Naive thymus-derived CD4-positive, alpha-beta T cell (primary cell): ENCODE data around the gene GEMIN2. TPM values are rescaled to one million over a fixed set of nuclear protein-coding genes. Genes with fewer than 3 reads are reported as not detected.
A peak's percentile ranks its signal among the peaks of the same experiment; 100 is the strongest.
"Not testable (repeated sequence)": the region's sequence is repeated elsewhere in the genome, so short reads cannot be mapped to it uniquely, and the experiment has no call there.

Experiments
- ATAC-seq: fragments of 150-1000 bp; cut with Tn5 transposase; 2 replicates; pipeline ENCODE4 v1.10.0; 2021; ENCODE audit warnings: mild to moderate bottlenecking, moderate library complexity
- CTCF ChIA-PET: fragments of 350-600 bp; sonication (Branson Sonifier 250); formaldehyde crosslinking; loops from one replicate; lab custom pipeline; 2021; ENCODE audit warnings: antibody characterized with exemption; lab: Charles Lee
- POLR2A ChIA-PET: fragments of 350-600 bp; sonication (Branson Sonifier 250); formaldehyde crosslinking; loops from one replicate; lab custom pipeline; 2021; ENCODE audit warnings: antibody characterized with exemption, inconsistent platforms; lab: Charles Lee
- DNase-seq, 9 donors: peaks; one replicate each; pipeline versions ENCODE4 v3.0.0 to v3.0.0-alpha.2; 2020 to 2022; ENCODE audit warnings: mixed read lengths in 1 of 9
- H3K27ac ChIP-seq: one replicate; pipeline ENCODE4 v1.7.0; 2013; ENCODE audit warnings: mild to moderate bottlenecking, low read depth, low read length, moderate library complexity
- H3K27me3 ChIP-seq, 2 donors: one replicate each; pipeline ENCODE4 v1.7.0; 2013; ENCODE audit warnings: low read length in 2 of 2, mild to moderate bottlenecking in 2 of 2, moderate library complexity in 2 of 2; ENCODE audit not compliant: control insufficient read depth in 2 of 2, insufficient read depth in 2 of 2
- H3K36me3 ChIP-seq, 3 experiments: 1 replicate in 2 of 3; 2 replicates in 1 of 3; pipeline ENCODE4 v1.7.0; 2013; ENCODE audit warnings: low read length in 3 of 3, mild to moderate bottlenecking in 3 of 3, moderate library complexity in 1 of 3; ENCODE audit not compliant: insufficient read depth in 3 of 3, control insufficient read depth in 2 of 3
- H3K4me1 ChIP-seq, 2 donors: one replicate each; pipeline ENCODE4 v1.7.0; 2013; ENCODE audit warnings: low read length in 2 of 2, mild to moderate bottlenecking in 2 of 2, moderate library complexity in 1 of 2; ENCODE audit not compliant: control insufficient read depth in 2 of 2, insufficient read depth in 2 of 2
- H3K4me3 ChIP-seq: 2 replicates; pipeline ENCODE4 v1.7.0; 2013; ENCODE audit warnings: mild to moderate bottlenecking, low read length
- H3K9me3 ChIP-seq, 3 experiments: 1 replicate in 2 of 3; 2 replicates in 1 of 3; pipeline ENCODE4 v1.7.0; 2013; ENCODE audit warnings: low read length in 3 of 3; ENCODE audit not compliant: control insufficient read depth in 2 of 3
- H3K27ac Mint-ChIP-seq, 9 donors: one replicate each; pipeline ENCODE4 v1.8.0; 2020 to 2022; ENCODE audit warnings: mixed read lengths in 9 of 9, mild to moderate bottlenecking in 8 of 9, moderate library complexity in 5 of 9, inconsistent platforms in 2 of 9
- H3K27me3 Mint-ChIP-seq, 5 donors: one replicate each; pipeline ENCODE4 v1.8.0; 2021 to 2022; ENCODE audit warnings: mixed read lengths in 5 of 5, mild to moderate bottlenecking in 1 of 5
- H3K36me3 Mint-ChIP-seq, 5 donors: one replicate each; pipeline ENCODE4 v1.8.0; 2020 to 2022; ENCODE audit warnings: mixed read lengths in 5 of 5, mild to moderate bottlenecking in 3 of 5, inconsistent platforms in 1 of 5
- H3K4me1 Mint-ChIP-seq, 7 donors: one replicate each; pipeline ENCODE4 v1.8.0; 2020 to 2022; ENCODE audit warnings: mixed read lengths in 7 of 7, mild to moderate bottlenecking in 3 of 7, inconsistent platforms in 1 of 7
- H3K4me3 Mint-ChIP-seq, 10 donors: one replicate each; pipeline ENCODE4 v1.8.0; 2020 to 2022; ENCODE audit warnings: mild to moderate bottlenecking in 10 of 10, mixed read lengths in 10 of 10, moderate library complexity in 6 of 10, inconsistent platforms in 2 of 10
- H3K9me3 Mint-ChIP-seq, 11 donors: one replicate each; pipeline ENCODE4 v1.8.0; 2020 to 2022; ENCODE audit warnings: mixed read lengths in 11 of 11, mild to moderate bottlenecking in 4 of 11, inconsistent platforms in 1 of 11, moderate library complexity in 1 of 11
- intact Hi-C, 2 donors: fragments of 100-400 bp; cut with micrococcal nuclease; formaldehyde crosslinking; loops; one replicate each; pipeline ENCODE4 v1.15.1; 2023
- polyA plus RNA-seq, 2 donors: library from polyadenylated mRNA; unstranded; fragments of 300-500 nt; fragmentation: Illumina TruSeq; gene quantifications; one replicate each; pipeline ENCODE4 v1.2.3, GENCODE V29; 2021
- total RNA-seq, 6 experiments: library from RNA in 5 of 6; stranded (reverse) in 5 of 6; gene quantifications; 1 replicate in 5 of 6; 2 replicates in 1 of 6; pipeline ENCODE4 v1.2.3 and lab custom pipeline; 2021 to 2026

The GEMIN2 gene, protein sequence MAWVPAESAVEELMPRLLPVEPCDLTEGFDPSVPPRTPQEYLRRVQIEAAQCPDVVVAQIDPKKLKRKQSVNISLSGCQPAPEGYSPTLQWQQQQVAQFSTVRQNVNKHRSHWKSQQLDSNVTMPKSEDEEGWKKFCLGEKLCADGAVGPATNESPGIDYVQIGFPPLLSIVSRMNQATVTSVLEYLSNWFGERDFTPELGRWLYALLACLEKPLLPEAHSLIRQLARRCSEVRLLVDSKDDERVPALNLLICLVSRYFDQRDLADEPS
- total RNA-seq (10 to 100 TPM in 4 of 5 experiments, 1 to 10 TPM in 1; 7.2 to 20.9 (median 18.6) TPM), polyA plus RNA-seq (10 to 100 TPM; 16.1 to 18.4 TPM), total RNA-seq (lab: John Stamatoyannopoulos, UW) (10.5 reads per million, percentile 37 among the genes with 10 or more reads in this experiment)

DNA sequence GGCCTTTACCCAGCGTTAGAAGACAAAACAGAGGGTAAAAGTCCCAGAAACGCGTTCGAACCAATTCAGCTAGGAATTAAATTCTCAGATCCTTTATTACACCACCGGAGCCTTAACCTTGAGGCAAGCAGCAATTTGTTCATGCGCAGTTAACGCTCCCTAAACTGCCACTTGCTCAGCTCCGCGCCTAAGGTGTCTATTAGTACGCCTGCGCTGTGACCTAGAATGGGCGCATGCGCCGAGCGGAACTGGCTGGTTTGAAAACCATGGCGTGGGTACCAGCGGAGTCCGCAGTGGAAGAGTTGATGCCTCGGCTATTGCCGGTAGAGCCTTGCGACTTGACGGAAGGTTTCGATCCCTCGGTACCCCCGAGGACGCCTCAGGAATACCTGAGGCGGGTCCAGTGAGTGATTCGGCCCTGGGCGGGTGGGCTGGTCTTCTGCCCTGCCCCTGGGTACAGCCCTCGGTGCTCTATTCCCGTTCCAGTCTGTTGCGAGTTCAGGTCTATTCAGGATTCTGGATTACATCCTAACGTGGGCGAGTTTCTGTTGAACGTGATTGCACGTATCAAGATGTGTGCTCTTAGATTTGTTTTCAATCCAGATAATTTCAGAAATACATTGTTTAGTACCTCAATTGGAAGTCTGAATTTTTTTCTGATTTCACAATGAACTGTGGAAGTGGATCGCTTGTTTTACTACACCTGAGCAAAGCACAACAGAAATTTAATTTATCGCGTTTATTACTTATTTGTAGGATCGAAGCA lies at the start of gene GEMIN2:
Gene GEMIN2 (plus strand): TSS at position 251 of the 766 bp plus-strand sequence. CDS start 16 bp downstream, at position 267.
- H3K27ac ChIP-seq, result peak within 1 kb of the TSS; percentile 80
- ChIA-PET POLR2A (interaction anchor here (0.6 to 5.2 kb wide), 9 partner anchors 10 to 318 kb away, joined by 3 to 54 read pairs (median 12); partner anchors contain the start of genes FBXO33, PNN, SEC23A and TRAPPC6B), CTCF (interaction anchor here (0.6 to 1.2 kb wide), 7 partner anchors 8 to 226 kb away, joined by 3 to 6 read pairs (median 3); no protein-coding TSS in a partner anchor)
- Mint-ChIP-seq H3K27me3 (peaks cover 0 to 3% (median 0%) of the 10 kb centered on the region in 5 donors), H3K36me3 (peaks cover 0 to 6% (median 2%) of the 10 kb centered on the region in 5 donors), H3K27ac (peak within 1 kb of the TSS; percentile 81 to 98 (median 94)), H3K4me3 (peak within 1 kb of the TSS; percentile 89 to 99 (median 97)), H3K4me1 (peaks cover 10 to 36% (median 24%) of the 10 kb centered on the region in 7 donors), H3K9me3 (no peaks in the 10 kb centered on the region)
- intact Hi-C loops, result loop anchor here (1.0 kb wide), 6 partner anchors 11 to 318 kb away; partner anchors contain the start of genes FBXO33 (in 2 of the 2), PNN (in 2 of the 2), SEC23A (in 2 of the 2) and TRAPPC6B (in 2 of the 2)
- H3K9me3 ChIP-seq, result no peaks in the 10 kb centered on the region
- peaks cover 12 to 13% of the 10 kb centered on the region in 2 donors for H3K4me1 ChIP-seq
- H3K36me3 ChIP-seq, result peaks cover 0 to 11% (median 0%) of the 10 kb centered on the region in 3 experiments
- DNase-seq (peak; percentile 88 to 95 (median 92)), ATAC-seq (peak; percentile 99)
- H3K4me3 ChIP-seq, result peak within 1 kb of the TSS; percentile 68
- no peaks in the 10 kb centered on the region for H3K27me3 ChIP-seq

- H3K9me3 ChIP-seq, H3K27me3 ChIP-seq, H3K27me3 Mint-ChIP-seq, POLR2A ChIA-PET, ATAC-seq, H3K27ac ChIP-seq, DNase-seq, H3K9me3 Mint-ChIP-seq, CTCF ChIA-PET, H3K4me3 Mint-ChIP-seq, H3K4me3 ChIP-seq, H3K4me1 ChIP-seq, intact Hi-C loops: not testable (repeated sequence)
- Mint-ChIP-seq H3K27ac (peak overlapping the region in 4 of 9 donors; percentile 6 to 59 (median 20)), H3K36me3 (peaks cover 13 to 67% (median 37%) of the 10 kb centered on the region in 5 donors), H3K4me1 (peaks cover 2 to 24% (median 12%) of the 10 kb centered on the region in 7 donors)
- H3K36me3 ChIP-seq, result peaks cover 0 to 58% (median 3%) of the 10 kb centered on the region in 3 experiments
Observed at GRCh38 chr14:39069169-39069805, 44.8 kb upstream of the GEMIN2 start.

- H3K9me3 Mint-ChIP-seq, result no peaks in the 10 kb centered on the region
- Histone ChIP-seq H3K4me1 (no peaks in the 10 kb centered on the region), H3K36me3 (peaks cover 0 to 52% (median 3%) of the 10 kb centered on the region in 3 experiments), H3K27ac (no peak overlapping the region), H3K4me3 (no peak overlapping the region), H3K9me3 (no peaks in the 10 kb centered on the region), H3K27me3 (no peaks in the 10 kb centered on the region)
- H3K4me3 Mint-ChIP-seq, result no peak overlapping the region
- ATAC-seq, result no peak
- peaks cover 2 to 24% (median 12%) of the 10 kb centered on the region in 7 donors for H3K4me1 Mint-ChIP-seq
- no peak for DNase-seq
- no peaks in the 10 kb centered on the region for H3K27me3 Mint-ChIP-seq
- peaks cover 13 to 66% (median 36%) of the 10 kb centered on the region in 5 donors for H3K36me3 Mint-ChIP-seq
- H3K27ac Mint-ChIP-seq, result peak overlapping the region in 2 of 9 donors; percentile 18 to 60
- intact Hi-C loops, result no loop called here
- ChIA-PET CTCF (no interaction called here), POLR2A (no interaction called here)
Observed at GRCh38 chr14:39069923-39070322, 44.2 kb upstream of the GEMIN2 start.

DNA sequence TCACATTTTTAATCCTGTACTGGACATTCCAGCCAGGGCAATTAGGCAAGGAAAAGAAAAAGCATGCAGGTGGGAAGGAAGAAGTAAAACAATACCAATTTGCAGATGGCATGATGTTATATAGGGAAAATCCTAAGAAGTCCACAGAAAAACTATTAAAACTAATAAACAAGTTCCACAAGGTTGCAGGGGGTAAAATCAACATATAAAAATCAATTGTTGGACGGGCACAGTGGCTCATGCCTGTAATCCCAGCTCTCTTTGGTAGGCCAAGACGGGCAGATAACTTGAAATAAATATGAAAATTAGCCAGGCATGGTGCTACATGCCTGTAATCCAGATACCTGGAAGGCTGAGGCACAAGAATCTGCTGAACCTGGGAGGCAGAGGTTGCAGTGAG lies 43.0 kb upstream of the GEMIN2 start:
- H3K36me3 ChIP-seq, result peaks cover 0 to 54% (median 6%) of the 10 kb centered on the region in 3 experiments
- H3K36me3 Mint-ChIP-seq, result peaks cover 4 to 64% (median 29%) of the 10 kb centered on the region in 5 donors
- ATAC-seq (no peak), DNase-seq (no peak)
- intact Hi-C loops, result no loop called here
- H3K4me1 ChIP-seq, result no peaks in the 10 kb centered on the region
- H3K9me3 ChIP-seq, result no peaks in the 10 kb centered on the region
- ChIA-PET CTCF (no interaction called here), POLR2A (no interaction called here)
- H3K27me3 ChIP-seq, result no peaks in the 10 kb centered on the region
- H3K9me3 Mint-ChIP-seq, result no peaks in the 10 kb centered on the region
- H3K27ac Mint-ChIP-seq, result peak overlapping the region in 1 of 9 donors; percentile 67
- peaks cover 2 to 17% (median 12%) of the 10 kb centered on the region in 7 donors for H3K4me1 Mint-ChIP-seq
- no peak overlapping the region for H3K4me3 ChIP-seq
- no peak overlapping the region for H3K27ac ChIP-seq
- H3K27me3 Mint-ChIP-seq, result no peaks in the 10 kb centered on the region
- no peak overlapping the region for H3K4me3 Mint-ChIP-seq

GRCh38 chr14:39080886-39081285 lies 33.2 kb upstream of the GEMIN2 start:
- no peaks in the 10 kb centered on the region for H3K27me3 Mint-ChIP-seq
- ATAC-seq (no peak), DNase-seq (no peak)
- peaks cover 8 to 56% (median 40%) of the 10 kb centered on the region in 5 donors for H3K36me3 Mint-ChIP-seq
- H3K9me3 ChIP-seq, result no peaks in the 10 kb centered on the region
- no peak overlapping the region for H3K4me3 Mint-ChIP-seq
- CTCF ChIA-PET, result interaction anchor here (0.8 kb wide), 1 partner anchor 13 kb away, joined by 5 read pairs; no protein-coding TSS in a partner anchor
- POLR2A ChIA-PET, result no interaction called here
- H3K4me1 Mint-ChIP-seq, result peaks cover 0 to 8% (median 4%) of the 10 kb centered on the region in 7 donors
- H3K4me3 ChIP-seq, result no peak overlapping the region
- intact Hi-C loops, result no loop called here
- H3K4me1 ChIP-seq, result no peaks in the 10 kb centered on the region
- peaks cover 12 to 44% (median 16%) of the 10 kb centered on the region in 3 experiments for H3K36me3 ChIP-seq
- H3K27ac Mint-ChIP-seq, result peak overlapping the region in 1 of 9 donors; percentile 34
- no peaks in the 10 kb centered on the region for H3K27me3 ChIP-seq
- H3K27ac ChIP-seq, result no peak overlapping the region
- H3K9me3 Mint-ChIP-seq, result no peaks in the 10 kb centered on the region

GRCh38 chr14:39083127-39083526 lies 31.0 kb upstream of the GEMIN2 start:
- ChIA-PET CTCF (no interaction called here), POLR2A (no interaction called here)
- Mint-ChIP-seq H3K4me3 (no peak overlapping the region), H3K9me3 (no peaks in the 10 kb centered on the region), H3K27ac (peak overlapping the region in 2 of 9 donors; percentile 36 to 71), H3K27me3 (no peaks in the 10 kb centered on the region), H3K4me1 (peaks cover 4 to 8% (median 8%) of the 10 kb centered on the region in 7 donors), H3K36me3 (peaks cover 13 to 59% (median 38%) of the 10 kb centered on the region in 5 donors)
- Histone ChIP-seq H3K27ac (no peak overlapping the region), H3K36me3 (peaks cover 21 to 43% (median 26%) of the 10 kb centered on the region in 3 experiments), H3K4me3 (no peak overlapping the region), H3K27me3 (no peaks in the 10 kb centered on the region), H3K4me1 (no peaks in the 10 kb centered on the region), H3K9me3 (no peaks in the 10 kb centered on the region)
- intact Hi-C loops, result no loop called here
- DNase-seq, result no peak
- ATAC-seq, result no peak
